Neuron (in vitro differentiated cells): ENCODE results near the gene TMIGD3.
A peak's percentile ranks its signal among the peaks of the same experiment; 100 is the strongest.

ENCODE experiments used
- H2AFZ ChIP-seq: one replicate; pipeline ENCODE4 v1.6.1; 2013; ENCODE audit warnings: low read depth, mild to moderate bottlenecking, inconsistent platforms, low read length, moderate library complexity
- H3K27me3 ChIP-seq: one replicate; pipeline ENCODE4 v1.6.1; 2013; ENCODE audit warnings: low read length; ENCODE audit not compliant: insufficient read depth
- H3K36me3 ChIP-seq: one replicate; pipeline ENCODE4 v1.6.1; 2013; ENCODE audit warnings: low read length; ENCODE audit not compliant: insufficient read depth
- H3K4me1 ChIP-seq: one replicate; pipeline ENCODE4 v1.6.1; 2013; ENCODE audit warnings: low read length; ENCODE audit not compliant: insufficient read depth
- H3K4me3 ChIP-seq: 2 replicates; pipeline ENCODE4 v1.5.1; 2013; ENCODE audit warnings: mild to moderate bottlenecking, low read length, moderate library complexity
- H3K9me3 ChIP-seq: one replicate; pipeline ENCODE4 v1.6.1; 2013; ENCODE audit warnings: low read length

Gene TMIGD3

DNA sequence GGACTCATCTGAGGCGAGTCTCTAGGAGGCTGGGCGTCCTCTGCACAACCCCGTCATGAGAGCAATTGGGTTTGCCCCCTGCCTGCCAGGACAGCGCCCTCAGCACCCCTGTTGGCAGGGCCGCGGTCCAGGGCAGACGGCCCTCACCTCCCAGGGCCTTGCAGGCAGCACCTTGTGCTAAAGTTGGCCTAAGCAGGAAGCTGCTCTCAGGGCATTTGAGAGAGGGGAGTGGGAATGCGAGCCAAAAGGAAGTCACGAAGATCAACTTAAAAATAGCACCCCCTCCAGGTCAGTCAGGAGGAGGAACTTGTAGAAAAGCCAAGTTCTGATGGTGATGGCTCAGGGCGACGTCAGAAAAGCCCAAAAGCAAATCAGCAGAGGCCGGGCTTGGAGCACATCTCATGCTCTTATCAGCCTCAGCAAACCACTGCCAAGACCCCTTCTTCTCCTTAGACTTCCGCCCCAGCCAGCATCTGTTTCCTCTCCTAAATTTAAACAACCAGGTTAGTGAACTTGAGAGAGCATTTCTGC, 12.6 kb upstream of the TMIGD3 start:
- Histone ChIP-seq H3K36me3 (no peaks in the 10 kb centered on the region), H3K9me3 (no peaks in the 10 kb centered on the region), H3K4me1 (no peaks in the 10 kb centered on the region), H3K27me3 (no peaks in the 10 kb centered on the region), H2AFZ (no peak overlapping the region), H3K4me3 (no peak overlapping the region)

DNA sequence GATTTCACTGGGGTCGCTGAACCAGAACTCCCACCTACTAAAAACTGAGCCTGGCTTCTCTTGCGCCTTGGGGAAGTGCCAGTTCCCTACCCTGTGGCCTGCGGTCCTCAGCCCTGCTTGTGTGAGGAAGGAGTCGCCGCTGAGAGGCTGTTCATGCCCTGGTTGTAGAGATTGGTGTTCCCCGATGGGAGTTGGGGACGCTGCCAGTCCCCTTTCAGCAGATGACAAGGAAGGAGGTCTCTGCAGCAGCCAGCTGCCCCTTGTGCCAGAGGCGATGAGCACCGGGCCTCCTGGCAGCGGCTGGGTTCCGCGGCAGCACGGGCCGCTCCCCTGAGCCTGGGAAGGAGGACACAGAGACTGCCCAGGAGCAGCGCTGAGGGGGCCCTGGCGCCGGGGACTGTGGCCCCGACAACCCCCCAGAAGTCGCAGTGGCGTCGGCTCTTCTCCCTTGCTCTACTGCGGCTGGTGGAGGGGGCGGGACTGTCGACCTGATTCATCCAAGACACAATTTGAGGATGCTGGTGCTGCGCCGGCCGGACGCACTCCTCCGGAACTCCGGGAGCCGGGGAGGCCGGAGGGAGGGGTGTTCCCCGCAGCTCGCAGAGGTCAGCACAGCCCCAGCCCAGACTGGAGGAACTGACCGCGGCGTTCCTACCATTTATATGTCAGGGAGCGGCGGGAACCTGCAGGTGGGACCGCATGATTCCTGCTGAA, 12.0 kb upstream of the TMIGD3 start:
- Histone ChIP-seq H3K4me3 (no peak overlapping the region), H3K27me3 (no peaks in the 10 kb centered on the region), H2AFZ (no peak overlapping the region), H3K36me3 (no peaks in the 10 kb centered on the region), H3K9me3 (no peaks in the 10 kb centered on the region), H3K4me1 (no peaks in the 10 kb centered on the region)

- Histone ChIP-seq H3K9me3 (no peaks in the 10 kb centered on the region), H3K36me3 (no peaks in the 10 kb centered on the region), H2AFZ (no peak overlapping the region), H3K4me3 (no peak overlapping the region), H3K27me3 (no peaks in the 10 kb centered on the region), H3K4me1 (peaks cover under 1% of the 10 kb centered on the region)
Measured at GRCh38 chr1:111513410-111514020, 10.1 kb upstream of the TMIGD3 start.

GRCh38 chr1:111512931-111513330, 9.5 kb upstream of the TMIGD3 start:
- no peaks in the 10 kb centered on the region for H3K9me3 ChIP-seq
- H3K4me3 ChIP-seq, result no peak overlapping the region
- no peaks in the 10 kb centered on the region for H3K27me3 ChIP-seq
- peaks cover 3% of the 10 kb centered on the region for H3K4me1 ChIP-seq
- H3K36me3 ChIP-seq, result no peaks in the 10 kb centered on the region
- H2AFZ ChIP-seq, result no peak overlapping the region

DNA sequence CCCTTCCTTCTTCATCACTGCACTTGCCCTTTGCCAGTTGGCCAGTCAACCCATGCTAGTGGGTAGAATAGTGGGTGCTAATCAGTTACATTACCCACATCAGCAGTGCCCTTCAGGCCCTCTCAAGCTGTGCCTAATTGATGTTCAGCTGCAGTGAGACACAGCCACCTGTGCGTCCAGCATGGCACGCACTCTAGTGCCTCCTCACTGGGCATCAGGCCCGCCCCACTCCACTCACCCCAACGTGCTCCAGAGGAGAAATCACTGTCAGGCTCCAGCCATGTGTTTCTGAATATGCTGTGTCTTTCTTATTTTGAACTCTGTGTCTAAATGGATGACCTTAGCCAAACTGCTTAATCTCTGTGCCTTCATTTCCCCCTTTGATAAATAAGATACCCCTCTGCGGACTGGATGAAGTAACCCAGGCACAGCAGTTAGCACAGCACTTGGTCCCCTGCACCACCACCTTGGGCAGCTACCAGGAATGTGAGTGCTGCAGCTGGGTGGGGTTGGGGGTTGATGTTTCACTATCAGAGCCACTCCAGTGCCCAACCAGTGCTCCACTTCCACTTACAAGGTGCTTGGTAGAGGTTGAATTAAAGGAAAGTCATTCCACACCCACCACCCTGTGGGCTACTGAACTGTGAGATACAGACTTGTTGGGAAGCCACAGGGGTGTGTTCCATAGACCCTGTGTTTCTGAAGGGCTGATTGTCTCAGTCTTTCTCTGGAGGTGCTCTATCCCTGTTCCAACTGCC, 8.9 kb upstream of the TMIGD3 start:
- Histone ChIP-seq H3K4me1 (peaks cover 3% of the 10 kb centered on the region), H3K4me3 (no peak overlapping the region), H3K27me3 (no peaks in the 10 kb centered on the region), H2AFZ (no peak overlapping the region), H3K9me3 (no peaks in the 10 kb centered on the region), H3K36me3 (no peaks in the 10 kb centered on the region)

- H3K36me3 ChIP-seq, result no peaks in the 10 kb centered on the region
- H2AFZ ChIP-seq, result no peak overlapping the region
- H3K4me1 ChIP-seq, result peaks cover 3% of the 10 kb centered on the region
- H3K27me3 ChIP-seq, result no peaks in the 10 kb centered on the region
- no peaks in the 10 kb centered on the region for H3K9me3 ChIP-seq
- no peak overlapping the region for H3K4me3 ChIP-seq
Measured at GRCh38 chr1:111511370-111511769, 7.9 kb upstream of the TMIGD3 start.

GRCh38 chr1:111509997-111510375, 6.6 kb upstream of the TMIGD3 start:
- Histone ChIP-seq H2AFZ (no peak overlapping the region), H3K4me1 (peaks cover 3% of the 10 kb centered on the region), H3K9me3 (no peaks in the 10 kb centered on the region), H3K4me3 (no peak overlapping the region), H3K36me3 (no peaks in the 10 kb centered on the region), H3K27me3 (no peaks in the 10 kb centered on the region)

- H3K36me3 ChIP-seq, result no peaks in the 10 kb centered on the region
- peaks cover 3% of the 10 kb centered on the region for H3K4me1 ChIP-seq
- H3K4me3 ChIP-seq, result peak overlapping the region; percentile 59
Measured at GRCh38 chr1:111507411-111508201, 4.2 kb upstream of the TMIGD3 start.

DNA sequence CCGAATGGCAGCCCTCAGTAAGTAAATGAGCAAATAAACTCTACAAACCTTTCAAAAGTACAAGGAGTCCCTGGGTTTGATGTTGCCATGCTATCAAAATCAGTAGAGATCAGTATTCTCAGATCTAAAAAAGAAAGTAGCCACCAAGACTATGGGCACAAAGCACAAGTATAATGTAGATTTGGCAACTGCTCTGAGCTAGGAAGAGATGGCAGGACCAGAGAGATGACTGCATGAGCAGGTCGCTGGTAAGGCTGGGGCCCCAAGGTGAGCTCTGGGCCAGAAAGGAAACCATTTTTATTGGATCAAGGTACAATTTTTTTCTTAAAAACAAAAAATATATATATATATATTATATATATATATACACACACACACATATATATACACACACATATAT, 3.1 kb upstream of the TMIGD3 start:
- peaks cover 4% of the 10 kb centered on the region for H3K27me3 ChIP-seq
- no peaks in the 10 kb centered on the region for H3K9me3 ChIP-seq
- peaks cover 3% of the 10 kb centered on the region for H3K4me1 ChIP-seq
- no peak overlapping the region for H3K4me3 ChIP-seq
- H2AFZ ChIP-seq, result no peak overlapping the region
- no peaks in the 10 kb centered on the region for H3K36me3 ChIP-seq

More at GRCh38 chr1:111507411-111508201, 4.2 kb upstream of the TMIGD3 start:
- H2AFZ ChIP-seq, result peak overlapping the region; percentile 71
- H3K9me3 ChIP-seq, result no peaks in the 10 kb centered on the region
- H3K27me3 ChIP-seq, result peaks cover 4% of the 10 kb centered on the region

DNA sequence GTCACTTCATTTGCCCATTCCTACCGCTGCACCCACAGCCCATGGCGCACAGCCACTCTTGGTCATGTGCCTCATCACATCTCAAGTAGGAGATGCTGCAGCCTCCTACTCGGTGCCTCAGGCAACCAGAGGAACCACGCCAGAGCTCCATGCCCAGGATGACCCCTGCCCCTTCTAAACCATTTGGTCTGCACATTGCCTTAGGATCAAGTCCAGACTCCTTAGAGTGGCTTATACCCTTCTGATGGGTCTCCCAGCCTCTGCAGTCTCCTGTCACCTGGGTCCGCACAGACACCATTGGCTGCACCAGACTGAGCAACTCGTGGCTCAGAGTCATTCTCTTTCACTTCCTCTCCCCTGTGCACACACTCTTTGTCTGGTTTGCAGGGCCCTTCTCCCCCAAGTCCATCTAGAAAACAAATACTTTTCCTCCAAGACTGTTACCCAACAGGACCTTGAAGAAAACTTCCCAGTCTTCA, 2.2 kb upstream of the TMIGD3 start:
- no peak overlapping the region for H2AFZ ChIP-seq
- no peak overlapping the region for H3K4me3 ChIP-seq
- H3K4me1 ChIP-seq, result peaks cover 3% of the 10 kb centered on the region
- H3K36me3 ChIP-seq, result no peaks in the 10 kb centered on the region
- peaks cover 4% of the 10 kb centered on the region for H3K27me3 ChIP-seq
- H3K9me3 ChIP-seq, result no peaks in the 10 kb centered on the region

- peaks cover 4% of the 10 kb centered on the region for H3K27me3 ChIP-seq
- no peaks in the 10 kb centered on the region for H3K36me3 ChIP-seq
- H3K4me1 ChIP-seq, result peaks cover 7% of the 10 kb centered on the region
- no peak overlapping the region for H3K4me3 ChIP-seq
- no peaks in the 10 kb centered on the region for H3K9me3 ChIP-seq
- no peak overlapping the region for H2AFZ ChIP-seq
Measured at GRCh38 chr1:111504097-111504496, 664 bp upstream of the TMIGD3 start.

GRCh38 chr1:111501645-111502044, 1.8 kb downstream of the TMIGD3 start:
- H2AFZ ChIP-seq, result no peak overlapping the region
- H3K27me3 ChIP-seq, result peaks cover 4% of the 10 kb centered on the region
- no peak overlapping the region for H3K4me3 ChIP-seq
- H3K4me1 ChIP-seq, result peaks cover 5% of the 10 kb centered on the region
- H3K9me3 ChIP-seq, result no peaks in the 10 kb centered on the region
- H3K36me3 ChIP-seq, result no peaks in the 10 kb centered on the region
